ENCODE data around the gene C4B.
"Not testable (repeated sequence)": the region's sequence is repeated elsewhere in the genome, so short reads cannot be mapped to it uniquely, and the experiment has no call there.

- TF ChIP-seq CTCF (IDR thresholded peaks at IDR 0.05; ENCODE audit: poor library complexity); EZH2 (IDR thresholded peaks at IDR 0.05; ENCODE audit: borderline replicate concordance); EZH2phosphoT487 (IDR thresholded peaks at IDR 0.05; ENCODE audit: low read depth, severe bottlenecking, unreplicated experiment): not testable (repeated sequence)
Measured at GRCh38 chr6:32009537-32009936, 5.1 kb upstream of the C4B start.
